Activated CD8-positive, alpha-beta memory T cell treated with anti-CD3 and anti-CD28 coated beads for 24 hours (primary cell): ENCODE data around the gene CD248.
A peak's percentile ranks its signal among the peaks of the same experiment; 100 is the strongest.
"Not testable (repeated sequence)": the region's sequence is repeated elsewhere in the genome, so short reads cannot be mapped to it uniquely, and the experiment has no call there.

Source experiments
- DNase-seq: peaks from one replicate; pipeline ENCODE4 v3.0.0-alpha.2; 2020

The CD248 gene

GRCh38 chr11:66316849-66317251 lies at the start of gene CD248:
TSS of gene CD248 (minus strand) at chr11:66317044. CDS start at chr11:66317027, 17 bp downstream.
- DNase-seq = peak; percentile 73

- DNase-seq = no peak
Measured at GRCh38 chr11:66365711-66366619, 49.1 kb upstream of the CD248 start.

- no peak for DNase-seq
Measured at GRCh38 chr11:66365166-66365565, 48.3 kb upstream of the CD248 start.

- peak; percentile 92 for DNase-seq
Measured at GRCh38 chr11:66363805-66364535, 47.1 kb upstream of the CD248 start.

GRCh38 chr11:66363187-66363601 lies 46.4 kb upstream of the CD248 start:
- DNase-seq = no peak

- DNase-seq = no peak
Measured at GRCh38 chr11:66362481-66363147, 45.8 kb upstream of the CD248 start.

GRCh38 chr11:66361502-66361941 lies 44.7 kb upstream of the CD248 start:
- no peak for DNase-seq

DNA sequence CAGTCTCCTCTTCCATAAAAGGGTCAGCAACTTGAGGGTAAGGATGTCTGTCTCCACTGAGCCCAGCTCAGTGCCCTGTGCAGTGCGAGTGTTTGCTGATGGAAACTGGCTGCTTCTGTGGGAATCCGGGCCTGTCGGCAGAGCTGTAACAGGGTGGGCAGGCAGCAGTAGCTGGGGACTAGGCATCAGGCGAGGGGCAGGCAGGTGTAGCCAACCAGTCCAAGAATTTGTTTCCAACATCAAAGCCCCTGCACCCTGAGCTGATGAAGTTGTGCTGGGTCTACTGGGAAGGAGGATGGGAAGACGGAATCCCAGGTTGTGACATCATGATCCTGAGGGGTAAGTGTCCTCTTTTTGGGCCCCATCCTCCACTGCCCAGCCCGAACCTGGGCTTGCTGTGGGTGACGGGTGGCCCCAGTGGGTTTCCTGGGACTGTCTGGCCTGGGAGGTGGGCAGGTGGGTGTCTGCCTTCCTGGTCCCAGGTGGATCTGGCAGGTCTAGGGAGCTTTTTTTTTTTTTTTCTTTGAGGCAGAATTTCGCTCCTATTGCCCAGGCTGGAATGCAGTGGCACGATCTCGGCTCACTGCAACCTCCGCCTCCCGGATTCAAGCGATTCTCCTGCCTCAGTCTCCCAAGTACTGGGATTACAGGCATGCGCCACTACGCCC lies 43.7 kb upstream of the CD248 start:
- no peak for DNase-seq

- no peak for DNase-seq
Measured at GRCh38 chr11:66359662-66360087, 42.8 kb upstream of the CD248 start.

- DNase-seq = not testable (repeated sequence)
Measured at GRCh38 chr11:66350560-66351235, 33.9 kb upstream of the CD248 start.

GRCh38 chr11:66349084-66349386 lies 32.2 kb upstream of the CD248 start:
- no peak for DNase-seq

DNA sequence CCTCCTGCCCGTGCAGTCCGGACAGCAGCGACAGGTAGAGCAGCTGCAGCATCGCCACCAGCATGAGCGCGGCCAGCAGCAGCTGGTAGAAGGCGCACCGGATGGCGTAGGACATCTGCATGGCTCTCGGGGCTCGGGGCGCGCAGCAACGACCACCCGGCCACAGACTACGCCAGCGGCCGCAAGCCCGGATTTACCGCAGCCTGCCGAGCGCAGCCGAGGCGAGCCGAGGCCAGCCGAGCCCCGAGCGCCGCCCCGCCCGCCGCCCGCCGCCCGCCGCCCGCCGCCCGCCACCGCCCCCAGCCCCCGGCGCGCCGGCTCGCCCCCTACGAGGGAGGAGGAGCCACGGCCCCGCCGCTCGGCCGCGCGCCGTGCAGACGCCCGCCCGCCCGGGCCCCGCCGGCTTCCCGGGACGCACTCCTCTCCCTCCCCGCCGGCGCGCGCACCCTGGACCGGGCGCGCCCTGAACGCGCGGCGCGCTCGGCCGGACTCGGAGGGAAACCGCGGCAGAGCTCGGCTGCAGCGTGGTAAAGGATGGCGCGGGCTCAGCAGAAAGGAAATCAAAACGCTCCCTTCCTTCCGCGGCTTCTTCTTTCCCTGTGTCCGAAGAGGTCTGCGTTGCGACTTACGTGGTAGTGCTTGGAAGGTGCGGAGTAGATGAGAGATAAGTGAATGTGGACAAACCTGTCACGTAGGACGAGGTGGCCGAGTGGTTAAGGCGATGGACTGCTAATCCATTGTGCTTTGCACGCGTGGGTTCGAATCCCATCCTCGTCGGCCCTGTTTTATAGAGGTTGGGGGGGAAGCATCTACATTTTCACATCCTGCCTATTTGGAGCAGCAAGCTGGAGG lies 30.8 kb upstream of the CD248 start, which contains the start of gene B4GAT1:
Gene B4GAT1, minus strand, starts transcription at position 205 of the 852 bp plus-strand sequence. Its CDS starts 84 bp downstream, at position 121.
- peak; percentile 97 for DNase-seq

DNA sequence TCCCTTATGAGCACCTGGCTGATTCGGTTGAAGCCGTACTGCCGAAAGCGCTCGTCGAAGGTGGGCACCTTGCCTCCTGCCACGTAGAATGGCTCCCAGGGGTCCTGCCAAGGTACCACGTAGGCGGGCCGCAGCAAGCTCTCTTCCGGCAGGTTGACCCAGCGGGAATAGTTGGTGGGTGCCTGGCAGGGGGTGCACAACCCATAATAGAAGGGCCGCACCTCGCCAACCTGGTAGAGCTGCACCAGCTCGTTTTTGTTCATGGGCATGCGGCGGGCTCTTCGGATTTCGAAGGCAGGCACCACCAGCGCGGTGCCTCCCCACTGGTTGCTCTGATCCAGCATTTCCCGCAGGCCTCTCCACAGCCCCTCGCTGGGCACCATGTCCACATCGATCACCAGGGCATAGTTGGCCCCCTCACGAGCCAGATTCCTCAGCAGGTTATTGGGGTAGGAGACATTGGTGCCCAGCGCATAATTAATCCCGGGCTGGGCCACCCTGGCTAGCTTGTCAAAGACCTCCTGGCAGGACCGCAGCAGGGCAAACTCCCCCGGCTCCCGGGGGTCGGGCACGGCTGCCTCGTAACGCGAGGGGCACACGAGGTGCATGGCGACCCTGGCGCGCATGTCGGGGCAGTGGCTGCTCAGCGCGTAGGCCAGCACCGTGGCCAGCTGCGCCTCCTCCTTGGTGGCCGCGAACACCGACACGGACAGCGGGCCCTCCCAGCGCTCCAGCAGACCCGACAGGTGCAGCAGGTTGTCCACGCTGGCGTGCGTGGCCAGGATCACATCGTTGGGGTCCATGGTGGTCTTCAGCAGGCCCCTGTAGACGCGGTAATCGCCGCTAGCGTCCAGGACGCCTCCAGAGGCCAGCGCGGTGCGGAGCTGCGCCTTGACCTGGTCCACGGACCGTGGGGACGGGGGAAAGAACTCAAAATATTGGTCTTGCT lies 29.9 kb upstream of the CD248 start:
- DNase-seq = no peak

GRCh38 chr11:66345316-66345649 lies 28.4 kb upstream of the CD248 start:
- DNase-seq = no peak

DNA sequence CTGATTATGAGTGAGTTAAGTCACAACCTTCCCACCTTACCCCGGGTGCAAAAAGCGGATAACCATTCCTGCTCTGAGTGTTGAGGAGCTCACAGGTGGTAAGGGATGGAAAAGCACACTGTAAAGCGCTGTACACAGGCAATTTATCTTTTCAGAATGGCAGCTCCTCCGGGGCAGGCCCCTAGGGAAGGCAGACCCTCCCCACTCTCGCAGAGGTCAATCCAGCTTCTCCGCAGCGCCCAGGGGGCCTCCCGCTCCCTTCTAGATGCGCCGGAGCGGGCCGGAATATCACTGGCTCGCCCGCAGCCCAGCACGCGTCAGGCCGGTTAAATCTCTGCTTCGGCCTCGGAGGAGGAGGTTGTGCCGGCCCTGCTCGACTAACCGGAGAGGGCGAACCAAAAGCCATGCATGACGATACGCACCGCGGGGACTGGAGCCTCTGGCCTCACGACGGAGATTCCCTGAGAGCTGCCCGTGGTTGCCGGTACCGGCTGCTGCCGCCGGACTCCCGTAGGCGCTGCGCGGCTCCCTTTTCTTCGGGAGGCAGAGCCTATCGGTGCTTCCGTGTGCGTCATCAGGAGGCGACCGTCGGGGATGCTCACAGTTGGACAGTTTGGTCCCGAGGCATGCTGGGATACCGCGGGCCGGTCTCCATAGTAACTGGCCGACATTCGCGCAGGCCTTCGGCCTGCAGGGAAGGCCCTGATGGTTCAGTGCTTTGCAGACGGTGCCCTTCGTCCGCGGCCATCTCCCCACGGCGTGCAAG lies 27.9 kb upstream of the CD248 start, which contains the start of gene BRMS1:
Gene BRMS1, minus strand, starts transcription at position 555 of the 766 bp plus-strand sequence. CDS start 2,870 bp downstream, outside the sequence.
- DNase-seq = peak; percentile 96

DNA sequence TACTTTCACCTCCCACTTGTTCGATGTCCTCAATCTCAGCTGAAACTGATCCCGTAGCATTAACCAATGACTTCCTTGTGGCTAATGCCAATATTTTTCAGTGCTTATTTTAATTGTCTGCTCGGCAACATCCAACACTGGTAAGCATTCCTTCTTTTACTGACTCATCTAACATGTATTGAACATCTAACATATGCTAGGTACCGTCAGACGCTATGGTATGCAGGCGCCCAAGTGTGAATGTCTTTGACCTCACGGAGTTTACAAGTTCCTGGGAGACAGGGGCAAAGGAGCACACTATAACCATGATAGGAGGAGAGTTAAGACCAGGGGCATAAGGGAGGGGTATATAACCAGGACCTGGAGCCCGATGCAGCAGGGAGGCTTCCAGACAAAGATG lies 26.3 kb upstream of the CD248 start:
- DNase-seq = no peak

DNA sequence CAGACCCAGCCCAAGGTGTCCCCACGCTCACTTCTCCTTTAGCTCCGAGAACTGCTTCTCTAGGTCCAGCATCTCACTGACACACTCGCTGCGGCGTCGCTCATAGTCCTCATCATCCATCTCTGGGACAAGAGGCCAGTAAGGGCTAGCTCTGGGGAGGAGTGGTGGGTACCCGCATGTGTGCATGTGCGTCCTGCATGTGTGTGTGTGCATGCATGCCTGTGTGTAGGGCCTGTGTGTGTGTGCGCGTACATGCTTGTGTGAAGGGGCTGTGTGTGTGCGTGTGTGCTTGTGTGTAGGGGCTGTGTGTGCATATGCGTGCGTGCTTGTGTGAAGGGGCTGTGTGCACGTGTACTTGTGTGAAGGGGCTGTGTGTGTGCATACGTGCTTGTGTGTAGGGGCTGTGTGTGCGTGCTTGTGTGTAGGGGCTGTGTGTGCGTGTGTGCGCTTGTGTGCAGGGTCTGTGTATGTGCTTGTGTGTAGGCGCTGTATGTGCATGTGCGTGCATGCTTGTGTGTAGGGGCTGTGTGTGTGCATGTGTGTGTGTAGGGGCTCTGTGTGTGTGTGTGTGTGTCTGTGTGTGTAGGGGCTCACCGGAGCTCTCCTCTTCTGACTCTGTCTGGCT lies 24.8 kb upstream of the CD248 start:
- no peak for DNase-seq
